Osteocyte (in vitro differentiated cells): Measurements from ENCODE around the gene CLCN4. TPM values are rescaled to one million over a fixed set of nuclear protein-coding genes. Genes with fewer than 3 reads are reported as not detected.

Source experiments
- DNase-seq: peaks from one replicate; pipeline ENCODE4 v3.0.0; 2021; ENCODE audit warnings: mixed read lengths; ENCODE audit not compliant: unreplicated experiment; ENCODE audit errors: extremely low spot score
- H3K27ac Mint-ChIP-seq: one replicate; pipeline ENCODE4 v1.8.0; 2021; ENCODE audit warnings: mild to moderate bottlenecking, mixed read lengths; ENCODE audit not compliant: unreplicated experiment
- H3K27me3 Mint-ChIP-seq: one replicate; pipeline ENCODE4 v1.8.0; 2021; ENCODE audit warnings: mixed read lengths; ENCODE audit not compliant: unreplicated experiment
- H3K36me3 Mint-ChIP-seq: one replicate; pipeline ENCODE4 v1.8.0; 2021; ENCODE audit warnings: mixed read lengths; ENCODE audit not compliant: unreplicated experiment
- H3K4me1 Mint-ChIP-seq: one replicate; pipeline ENCODE4 v1.8.0; 2021; ENCODE audit warnings: mixed read lengths; ENCODE audit not compliant: unreplicated experiment
- H3K4me3 Mint-ChIP-seq: one replicate; pipeline ENCODE4 v1.8.0; 2021; ENCODE audit warnings: mild to moderate bottlenecking, moderate library complexity, mixed read lengths; ENCODE audit not compliant: unreplicated experiment
- H3K9me3 Mint-ChIP-seq: one replicate; pipeline ENCODE4 v1.8.0; 2021; ENCODE audit warnings: mixed read lengths; ENCODE audit not compliant: unreplicated experiment
- CTCF ChIP-seq: fragments of 200-600 bp; sonication (generic); IDR thresholded peaks from 2 replicates; pipeline ENCODE4 v1.5.0; 2021; ENCODE audit warnings: antibody characterized with exemption, mild to moderate bottlenecking, moderate library complexity
- total RNA-seq: library from RNA; stranded (reverse); gene quantifications from 2 replicates; pipeline ENCODE4 v1.2.1, GENCODE V29; 2021

The CLCN4 gene
- total RNA-seq, 1 donor from 2014 or later = 2.3 TPM

DNA sequence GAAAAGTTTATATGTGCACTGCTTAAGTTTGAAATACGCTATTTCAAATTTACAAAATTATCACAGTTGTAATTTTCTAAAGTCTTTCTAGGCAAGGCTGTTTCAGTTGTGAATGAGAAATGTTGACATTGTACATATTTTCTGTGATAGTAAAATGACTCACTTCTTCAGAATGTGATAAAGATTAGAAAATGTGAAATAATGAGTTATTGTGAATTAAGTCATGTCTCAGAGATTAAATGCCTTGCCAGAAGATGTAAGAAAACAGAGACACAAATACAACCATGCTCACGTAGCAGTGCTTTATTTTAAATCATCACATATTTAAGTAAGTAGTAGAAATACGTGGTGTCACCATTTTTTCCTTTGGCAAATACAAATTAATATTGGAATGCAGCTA lies 768 bp downstream of the CLCN4 start:
- peak overlapping the region; percentile 62 for H3K4me3 Mint-ChIP-seq
- H3K36me3 Mint-ChIP-seq = no peaks in the 10 kb centered on the region
- peaks cover 4% of the 10 kb centered on the region for H3K9me3 Mint-ChIP-seq
- TF ChIP-seq CTCF = no peak
- no peaks in the 10 kb centered on the region for H3K27me3 Mint-ChIP-seq
- peak overlapping the region; percentile 82 for H3K27ac Mint-ChIP-seq
- peaks cover 26% of the 10 kb centered on the region for H3K4me1 Mint-ChIP-seq
- no peak for DNase-seq

DNA sequence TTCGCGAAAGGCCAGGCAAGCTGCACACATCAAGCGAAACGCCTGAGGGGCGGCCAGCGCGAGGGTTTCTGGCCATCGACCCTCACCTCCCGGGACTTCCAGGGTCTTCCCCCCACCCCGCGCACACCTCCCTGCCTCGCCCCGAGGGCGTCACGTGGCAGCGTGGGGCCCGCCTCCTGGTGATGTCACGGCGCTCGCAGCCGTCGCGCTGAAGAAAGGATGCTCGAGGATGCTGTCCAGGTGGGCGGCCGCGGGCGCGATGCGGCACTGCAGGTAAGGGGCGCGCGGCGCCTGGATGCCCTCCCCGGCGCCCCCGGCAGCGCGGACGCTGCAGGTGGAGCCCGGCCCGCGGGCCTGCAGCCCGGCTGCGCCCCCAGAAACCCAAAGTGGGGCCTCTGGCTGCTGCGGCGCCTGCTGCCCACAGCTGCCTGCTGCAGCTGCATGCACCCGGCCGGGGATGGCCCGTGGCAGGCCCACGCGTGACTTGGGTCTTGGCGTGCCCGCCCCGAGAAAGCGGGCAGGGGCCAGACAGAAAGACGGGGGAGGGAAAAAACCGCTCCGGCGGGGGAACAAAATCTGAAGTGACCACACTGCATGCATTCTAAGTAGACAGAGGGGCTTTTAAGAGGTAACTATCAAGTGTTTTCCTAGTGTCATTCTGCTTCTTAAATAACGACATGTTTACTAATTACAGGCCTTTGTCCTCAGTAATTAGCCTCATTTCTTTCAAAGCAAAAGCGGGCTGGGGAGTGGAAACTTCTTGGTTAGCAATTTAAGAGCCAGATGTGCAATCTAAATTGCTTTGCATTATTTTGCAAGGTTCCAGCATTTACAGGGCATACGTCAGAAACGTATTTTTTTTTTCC lies 1.7 kb downstream of the CLCN4 start:
- Mint-ChIP-seq H3K4me3 (peak overlapping the region; percentile 64), H3K36me3 (no peaks in the 10 kb centered on the region), H3K27me3 (no peaks in the 10 kb centered on the region), H3K4me1 (peaks cover 26% of the 10 kb centered on the region), H3K27ac (peak overlapping the region; percentile 38), H3K9me3 (peaks cover 5% of the 10 kb centered on the region)
- DNase-seq = no peak
- no peak for TF ChIP-seq CTCF

DNA sequence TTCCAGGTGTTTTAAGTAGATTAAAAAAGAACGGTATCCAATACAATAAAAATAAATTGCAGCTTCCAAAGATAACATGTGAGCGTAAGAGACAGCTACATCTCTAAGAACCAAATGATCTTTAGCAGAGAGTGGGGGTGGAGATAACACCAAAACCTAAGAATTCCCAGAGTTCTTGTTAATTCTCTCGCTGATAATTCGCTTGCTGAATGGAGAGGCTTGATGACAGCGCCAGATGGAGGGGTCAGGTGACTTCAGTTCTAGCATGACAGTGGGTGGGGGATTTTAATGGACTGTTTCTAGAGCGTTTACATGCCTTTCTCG lies 2.3 kb downstream of the CLCN4 start:
- Mint-ChIP-seq H3K27ac (no peak overlapping the region), H3K4me1 (peaks cover 26% of the 10 kb centered on the region), H3K4me3 (peak overlapping the region; percentile 40), H3K9me3 (peaks cover 5% of the 10 kb centered on the region), H3K36me3 (no peaks in the 10 kb centered on the region), H3K27me3 (no peaks in the 10 kb centered on the region)
- DNase-seq = no peak
- TF ChIP-seq CTCF = no peak

DNA sequence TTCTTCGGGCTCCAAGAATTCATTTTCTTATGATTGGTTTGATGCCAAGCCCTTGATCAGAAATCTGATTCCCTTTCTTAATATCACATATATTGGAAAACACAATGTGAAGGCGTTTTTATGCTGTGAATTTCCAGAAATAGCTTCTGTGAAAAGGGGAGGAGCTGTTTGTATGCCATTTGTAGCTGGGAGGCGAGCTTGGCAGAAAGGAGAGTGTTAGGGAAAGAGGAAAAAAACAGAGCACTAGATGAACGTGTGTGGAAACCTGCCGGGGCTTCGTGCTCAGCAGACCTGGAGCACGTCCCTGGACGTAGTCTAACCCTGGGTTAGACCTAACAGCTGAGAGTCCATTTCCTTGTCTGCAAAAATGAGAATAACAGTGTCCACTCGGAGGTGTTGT lies 3.4 kb downstream of the CLCN4 start:
- DNase-seq = no peak
- Mint-ChIP-seq H3K4me1 (peaks cover 26% of the 10 kb centered on the region), H3K36me3 (no peaks in the 10 kb centered on the region), H3K27ac (no peak overlapping the region), H3K27me3 (no peaks in the 10 kb centered on the region), H3K4me3 (no peak overlapping the region), H3K9me3 (peaks cover 5% of the 10 kb centered on the region)
- no peak for TF ChIP-seq CTCF

- H3K27ac Mint-ChIP-seq = no peak overlapping the region
- H3K27me3 Mint-ChIP-seq = no peaks in the 10 kb centered on the region
- no peak for TF ChIP-seq CTCF
- no peak for DNase-seq
- H3K9me3 Mint-ChIP-seq = peaks cover 5% of the 10 kb centered on the region
- H3K36me3 Mint-ChIP-seq = no peaks in the 10 kb centered on the region
- no peak overlapping the region for H3K4me3 Mint-ChIP-seq
- H3K4me1 Mint-ChIP-seq = peaks cover 7% of the 10 kb centered on the region
Observed at GRCh38 chrX:10163031-10163430, 6.3 kb downstream of the CLCN4 start.
